Esophagus squamous epithelium (tissue), 5 donors: ENCODE measurements around the gene TNNI3. TPM values are rescaled to one million over a fixed set of nuclear protein-coding genes. Genes with fewer than 3 reads are reported as not detected.

Experiments
- DNase-seq: peaks from one replicate; lab custom pipeline; 2025; lab: John Stamatoyannopoulos, UW
- H3K27ac ChIP-seq, 4 donors: fragments of 200-600 bp; sonication (generic); one replicate each; pipeline ENCODE4 v1.5.1; 2016 to 2019; ENCODE audit warnings: mild to moderate bottlenecking in 1 of 4
- H3K27me3 ChIP-seq, 4 donors: fragments of 200-600 bp; sonication (generic); 1 replicate in 3 of 4; 2 replicates in 1 of 4; pipeline versions ENCODE4 v1.5.1 to v1.6.0; 2017 to 2021; ENCODE audit warnings: antibody characterized with exemption in 1 of 4
- H3K36me3 ChIP-seq, 3 donors: fragments of 200-600 bp; sonication (generic); one replicate each; pipeline ENCODE4 v1.5.1; 2016 to 2019
- H3K4me1 ChIP-seq, 3 donors: fragments of 200-600 bp; sonication (generic); one replicate each; pipeline ENCODE4 v1.5.1; 2017 to 2019
- H3K4me3 ChIP-seq, 4 donors: fragments of 200-600 bp; sonication (generic); 1 replicate in 3 of 4; 2 replicates in 1 of 4; pipeline ENCODE4 v1.5.1; 2016 to 2019; ENCODE audit warnings: mild to moderate bottlenecking in 2 of 4, moderate library complexity in 1 of 4
- H3K9me3 ChIP-seq, 3 donors: fragments of 200-600 bp; sonication (generic); one replicate each; pipeline ENCODE4 v1.5.1; 2016 to 2019
- POLR2A ChIP-seq, 4 donors: fragments of 450-650 bp; IDR thresholded peaks; one replicate each; pipeline ENCODE4 v1.6.1; 2017; ENCODE audit warnings: antibody characterized with exemption in 4 of 4, mild to moderate bottlenecking in 4 of 4, moderate library complexity in 3 of 4
- WGBS, 2 donors: methylation state at CpG; one replicate each; pipeline ENCODE4 v1.1.5; 2018; 5-methylcytosine and 5-hydroxymethylcytosine counted together
- intact Hi-C: fragments of 100-400 bp; cut with DNase I; formaldehyde crosslinking; loops from one replicate; pipeline ENCODE4 v1.15.0; 2022
- total RNA-seq, 4 donors: library from RNA; depleted of rRNA; stranded (reverse); fragments of >200 nt; gene quantifications; one replicate each; pipeline ENCODE4 v1.1.0, GENCODE V29; 2016
- TF ChIP-seq, protein P1 (sequence below), 6 experiments: fragments of 450-650 bp in 4 of 6; fragments of 200-600 bp in 2 of 6; sonication (generic) in 2 of 6; IDR thresholded peaks; one replicate each; pipeline ENCODE4 v1.5.1; 2016 to 2019; ENCODE audit warnings: antibody characterized with exemption in 6 of 6, mild to moderate bottlenecking in 4 of 6, moderate library complexity in 4 of 6
- donor health status: DM: yes; HTN: yes; CAD: no.

The TNNI3 gene
- total RNA-seq, 4 donors from 2014 or later: not detected

DNA sequence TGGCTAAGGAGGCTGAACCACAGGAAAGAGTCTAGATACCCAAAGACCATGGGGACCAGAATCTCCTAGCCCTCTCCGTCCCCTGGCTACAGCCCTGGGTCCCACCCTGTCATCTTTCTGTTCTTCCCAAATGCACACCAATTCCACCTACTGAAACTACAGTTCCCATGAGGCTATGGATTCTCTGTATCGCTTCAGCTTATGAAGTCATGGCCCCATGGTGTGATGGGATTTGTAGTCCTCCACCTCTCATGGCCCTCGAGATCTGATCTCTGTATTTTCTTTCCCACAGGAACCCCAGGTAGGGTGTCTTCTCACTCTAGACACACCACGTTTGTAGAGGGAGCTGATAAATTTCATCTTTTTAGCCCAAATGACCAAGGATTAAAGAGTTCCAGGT, 40.0 kb upstream of the TNNI3 start:
- intact Hi-C loops: no loop called here
- TF ChIP-seq, protein P1, sequence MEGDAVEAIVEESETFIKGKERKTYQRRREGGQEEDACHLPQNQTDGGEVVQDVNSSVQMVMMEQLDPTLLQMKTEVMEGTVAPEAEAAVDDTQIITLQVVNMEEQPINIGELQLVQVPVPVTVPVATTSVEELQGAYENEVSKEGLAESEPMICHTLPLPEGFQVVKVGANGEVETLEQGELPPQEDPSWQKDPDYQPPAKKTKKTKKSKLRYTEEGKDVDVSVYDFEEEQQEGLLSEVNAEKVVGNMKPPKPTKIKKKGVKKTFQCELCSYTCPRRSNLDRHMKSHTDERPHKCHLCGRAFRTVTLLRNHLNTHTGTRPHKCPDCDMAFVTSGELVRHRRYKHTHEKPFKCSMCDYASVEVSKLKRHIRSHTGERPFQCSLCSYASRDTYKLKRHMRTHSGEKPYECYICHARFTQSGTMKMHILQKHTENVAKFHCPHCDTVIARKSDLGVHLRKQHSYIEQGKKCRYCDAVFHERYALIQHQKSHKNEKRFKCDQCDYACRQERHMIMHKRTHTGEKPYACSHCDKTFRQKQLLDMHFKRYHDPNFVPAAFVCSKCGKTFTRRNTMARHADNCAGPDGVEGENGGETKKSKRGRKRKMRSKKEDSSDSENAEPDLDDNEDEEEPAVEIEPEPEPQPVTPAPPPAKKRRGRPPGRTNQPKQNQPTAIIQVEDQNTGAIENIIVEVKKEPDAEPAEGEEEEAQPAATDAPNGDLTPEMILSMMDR (IDR thresholded peaks at IDR 0.05): no peak
- no peak for TF ChIP-seq POLR2A (IDR thresholded peaks at IDR 0.05)
- H3K4me3 ChIP-seq: no peak overlapping the region
- no peaks in the 10 kb centered on the region for H3K9me3 ChIP-seq
- no peak for DNase-seq
- H3K4me1 ChIP-seq: no peaks in the 10 kb centered on the region
- H3K36me3 ChIP-seq: no peaks in the 10 kb centered on the region
- no peak overlapping the region for H3K27ac ChIP-seq
- peaks cover 0 to 36% (median 0%) of the 10 kb centered on the region in 4 donors for H3K27me3 ChIP-seq
- 42 to 56% methylated on average over 4 of the region's 4 CpGs for WGBS, 2 donors

DNA sequence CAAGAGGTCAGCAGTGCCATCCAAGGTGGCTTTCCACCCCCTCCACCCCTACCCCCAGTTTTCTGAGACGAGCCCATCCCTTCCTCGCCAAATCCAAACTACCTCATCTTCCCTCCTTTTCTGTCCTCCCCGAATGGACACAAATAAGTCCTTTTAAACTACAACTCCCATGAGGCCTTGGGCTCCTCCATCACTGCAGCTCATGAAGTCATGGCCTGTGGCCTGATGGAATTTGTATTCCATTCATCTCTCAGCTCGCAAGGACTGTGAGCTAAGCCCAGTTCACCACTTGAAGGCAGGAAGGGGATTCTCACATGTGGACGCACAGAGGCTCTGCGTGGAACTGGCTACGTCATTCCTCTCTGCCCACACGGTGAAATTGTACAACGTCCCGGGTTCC, 39.3 kb upstream of the TNNI3 start:
- Histone ChIP-seq H3K36me3 (no peaks in the 10 kb centered on the region), H3K4me3 (no peak overlapping the region), H3K9me3 (no peaks in the 10 kb centered on the region), H3K4me1 (no peaks in the 10 kb centered on the region), H3K27ac (no peak overlapping the region), H3K27me3 (peaks cover 0 to 39% (median 0%) of the 10 kb centered on the region in 4 donors)
- 88 to 89% methylated on average over 9 to 10 of the region's 10 CpGs for WGBS, 2 donors
- no peak for TF ChIP-seq POLR2A (IDR thresholded peaks at IDR 0.05)
- TF ChIP-seq, protein P1 (IDR thresholded peaks at IDR 0.05): no peak
- intact Hi-C loops: no loop called here
- DNase-seq: no peak

DNA sequence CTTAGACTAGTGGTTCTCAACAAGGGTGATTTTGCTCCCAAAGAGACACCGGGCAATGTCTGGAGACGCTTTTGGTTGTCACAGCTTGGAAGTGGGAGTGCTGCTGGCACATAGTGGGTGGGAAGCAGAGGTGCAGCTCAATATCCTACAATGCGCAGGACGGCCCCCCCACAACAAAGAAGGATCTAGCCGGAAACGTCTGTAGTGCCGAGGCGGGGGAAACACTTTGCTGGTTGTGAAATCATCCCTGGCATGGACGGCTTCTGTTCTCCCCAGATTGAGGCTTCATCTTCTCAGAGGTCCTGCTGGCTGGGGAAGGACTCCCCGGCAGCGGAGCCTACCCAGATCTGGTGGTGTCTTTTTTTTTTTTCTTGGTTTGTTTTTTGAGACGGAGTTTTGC, 35.9 kb upstream of the TNNI3 start:
- no peak overlapping the region for H3K4me3 ChIP-seq
- intact Hi-C loops: no loop called here
- H3K4me1 ChIP-seq: peaks cover 0 to 16% (median 3%) of the 10 kb centered on the region in 3 donors
- H3K27me3 ChIP-seq: peaks cover 0 to 24% (median 0%) of the 10 kb centered on the region in 4 donors
- no peaks in the 10 kb centered on the region for H3K9me3 ChIP-seq
- no peak for TF ChIP-seq POLR2A (IDR thresholded peaks at IDR 0.05)
- TF ChIP-seq, protein P1 (IDR thresholded peaks at IDR 0.05): no peak
- no peak for DNase-seq
- 83 to 84% methylated on average over 6 to 12 of the region's 12 CpGs for WGBS, 2 donors
- no peaks in the 10 kb centered on the region for H3K36me3 ChIP-seq
- no peak overlapping the region for H3K27ac ChIP-seq

DNA sequence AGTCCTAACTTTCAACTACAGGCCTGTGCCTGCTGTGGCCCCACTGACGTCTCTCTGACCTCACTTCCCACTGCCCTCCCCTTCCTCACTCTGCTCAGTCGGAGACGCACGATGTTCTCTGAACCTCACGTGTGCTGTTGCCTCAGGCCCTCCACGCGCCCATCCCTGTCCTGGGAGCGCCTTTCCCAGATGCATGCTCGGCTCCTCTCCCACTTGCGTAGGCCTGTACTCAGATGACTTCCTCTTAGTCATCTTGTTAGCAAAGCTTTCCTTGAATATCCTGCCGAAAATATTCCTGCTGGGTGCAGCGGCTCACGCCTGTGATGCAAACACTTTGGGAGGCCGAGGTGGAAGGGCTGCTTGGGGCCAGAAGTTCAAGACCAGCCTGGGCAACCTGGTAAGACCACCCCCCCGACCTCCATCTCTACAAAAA, 31.9 kb upstream of the TNNI3 start:
- TF ChIP-seq POLR2A (IDR thresholded peaks at IDR 0.05): peak in 1 of 4 donors; percentile 9
- TF ChIP-seq, protein P1 (IDR thresholded peaks at IDR 0.05): no peak
- H3K27ac ChIP-seq: peak overlapping the region; percentile 73 to 88 (median 76)
- DNase-seq: no peak

DNA sequence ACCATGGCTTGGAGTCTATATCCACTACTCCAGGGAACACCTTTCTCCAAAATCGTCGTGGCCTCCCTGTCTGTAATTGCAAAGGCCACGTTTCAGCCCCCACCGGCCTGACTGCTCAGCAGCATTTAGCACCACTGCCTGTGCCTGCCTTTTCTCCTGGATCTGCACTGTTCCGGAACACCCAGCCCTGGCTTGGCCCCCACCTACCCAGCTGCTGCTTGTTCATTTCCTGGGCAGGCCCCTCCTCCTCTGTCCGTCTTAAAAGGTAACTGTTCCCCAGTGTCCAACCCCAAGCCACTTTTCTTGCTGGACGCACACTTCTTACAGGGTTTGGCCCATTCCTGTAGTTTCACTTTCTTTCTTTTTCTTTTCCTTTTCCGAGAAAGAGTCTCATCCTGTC, 31.1 kb upstream of the TNNI3 start:
- 33 to 39% methylated on average over 8 of the region's 8 CpGs for WGBS, 2 donors
- DNase-seq: no peak
- intact Hi-C loops: no loop called here
- peak overlapping the region in 1 of 4 donors; percentile 7 for H3K4me3 ChIP-seq
- H3K36me3 ChIP-seq: no peaks in the 10 kb centered on the region
- TF ChIP-seq, protein P1 (IDR thresholded peaks at IDR 0.05): no peak
- TF ChIP-seq POLR2A (IDR thresholded peaks at IDR 0.05): no peak
- H3K27ac ChIP-seq: peak overlapping the region; percentile 73 to 88 (median 76)
- H3K9me3 ChIP-seq: no peaks in the 10 kb centered on the region
- peaks cover 0 to 49% (median 0%) of the 10 kb centered on the region in 4 donors for H3K27me3 ChIP-seq
- H3K4me1 ChIP-seq: peaks cover 0 to 18% (median 3%) of the 10 kb centered on the region in 3 donors

More for the DNA sequence above, 31.9 kb upstream of the TNNI3 start:
- H3K27me3 ChIP-seq: peaks cover 0 to 42% (median 0%) of the 10 kb centered on the region in 4 donors
- no peak overlapping the region for H3K4me3 ChIP-seq
- peaks cover 0 to 18% (median 3%) of the 10 kb centered on the region in 3 donors for H3K4me1 ChIP-seq
- intact Hi-C loops: no loop called here
- no peaks in the 10 kb centered on the region for H3K36me3 ChIP-seq
- H3K9me3 ChIP-seq: no peaks in the 10 kb centered on the region
- WGBS, 2 donors: 28 to 46% methylated on average over 11 to 14 of the region's 15 CpGs
